Loucy (cell line): Measurements from ENCODE around the gene LPP.

Source experiments
- CTCF ChIP-seq: fragments of 200-600 bp; sonication (generic); conservative IDR thresholded peaks from 2 replicates; pipeline ENCODE4 v1.5.1; 2014; ENCODE audit warnings: mild to moderate bottlenecking, antibody characterized with exemption, low read length
- EZH2phosphoT487 ChIP-seq: fragments of 200-600 bp; IDR thresholded peaks from 2 replicates; pipeline ENCODE4 v1.6.1; 2018; ENCODE audit warnings: antibody characterized with exemption, mild to moderate bottlenecking, moderate library complexity, borderline replicate concordance

- TF ChIP-seq CTCF: no peak
- TF ChIP-seq EZH2phosphoT487: no peak
Measured at GRCh38 chr3:188635258-188636042, 481.5 kb downstream of the LPP start.
